Umbilical cord (tissue), 2 donors: ENCODE data around the gene ATAD3B. TPM values are rescaled to one million over a fixed set of nuclear protein-coding genes. Genes with fewer than 3 reads are reported as not detected.
A peak's percentile ranks its signal among the peaks of the same experiment; 100 is the strongest.
"Not testable (repeated sequence)": the region's sequence is repeated elsewhere in the genome, so short reads cannot be mapped to it uniquely, and the experiment has no call there.

ENCODE experiments used
- DNase-seq: peaks from one replicate; pipeline ENCODE4 v3.0.0-alpha.2; 2015; ENCODE audit warnings: low spot score
- total RNA-seq: library from RNA; depleted of rRNA; stranded (reverse); fragments of >200 nt; gene quantifications from one replicate; pipeline ENCODE4 v1.2.3, GENCODE V29; 2014; ENCODE audit warnings: low replicate concordance; ENCODE audit not compliant: insufficient read depth

The ATAD3B gene
- total RNA-seq, 1 donor from 2014 or later = 8.2 TPM

DNA sequence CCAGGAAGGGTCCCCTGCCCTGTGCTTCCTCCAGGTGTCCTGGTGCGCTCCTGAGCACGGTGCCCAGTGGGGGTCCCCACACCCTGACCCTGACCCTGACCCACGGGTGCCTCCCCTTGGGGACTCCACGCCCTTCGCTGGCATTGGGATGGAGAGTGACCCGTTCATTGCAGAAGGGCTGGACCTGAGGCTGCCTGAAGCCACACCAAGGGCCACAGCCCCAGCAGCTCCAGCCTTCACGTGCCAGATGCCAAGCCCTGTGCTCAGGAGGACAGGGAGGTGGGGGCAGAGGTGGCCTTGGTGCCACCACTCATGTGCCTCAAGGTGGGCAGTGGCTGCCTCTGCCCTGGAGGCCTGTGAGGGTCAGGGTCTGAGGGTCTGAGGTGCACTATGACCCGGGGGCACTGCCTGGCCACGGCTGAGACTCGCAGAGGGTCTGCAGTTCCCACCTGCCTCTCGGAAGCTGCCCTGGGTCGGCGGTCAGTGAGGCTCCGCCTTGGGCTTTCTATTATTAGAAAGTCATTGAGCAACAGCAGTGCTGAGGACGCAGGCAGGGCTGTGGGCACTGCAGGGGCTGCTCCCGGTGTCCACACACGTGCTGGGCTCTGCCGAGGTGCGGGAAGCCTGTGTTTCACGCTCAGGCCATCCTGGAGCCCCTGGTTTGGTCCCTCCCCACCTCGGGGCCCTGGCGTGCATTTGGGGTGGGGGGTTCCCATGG lies 61.8 kb downstream of the ATAD3B start:
- not testable (repeated sequence) for DNase-seq

DNA sequence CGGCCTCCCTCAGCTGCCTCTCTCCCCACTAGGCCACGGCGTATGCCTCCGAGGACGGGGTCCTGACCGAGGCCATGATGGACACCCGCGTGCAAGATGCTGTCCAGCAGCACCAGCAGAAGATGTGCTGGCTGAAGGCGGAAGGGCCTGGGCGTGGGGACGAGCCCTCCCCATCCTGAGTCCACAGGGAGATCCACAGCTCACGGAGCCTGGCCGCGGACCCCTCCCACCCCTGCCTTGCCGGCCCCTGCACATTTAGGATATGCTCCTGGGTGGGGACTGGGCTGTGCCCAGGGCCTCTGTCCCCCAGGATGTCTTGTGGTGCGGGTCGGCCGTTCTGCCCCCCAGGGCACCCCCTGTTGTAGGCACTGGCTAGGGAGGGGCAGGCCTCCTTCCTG lies 62.3 kb downstream of the ATAD3B start:
- DNase-seq = not testable (repeated sequence)

DNA sequence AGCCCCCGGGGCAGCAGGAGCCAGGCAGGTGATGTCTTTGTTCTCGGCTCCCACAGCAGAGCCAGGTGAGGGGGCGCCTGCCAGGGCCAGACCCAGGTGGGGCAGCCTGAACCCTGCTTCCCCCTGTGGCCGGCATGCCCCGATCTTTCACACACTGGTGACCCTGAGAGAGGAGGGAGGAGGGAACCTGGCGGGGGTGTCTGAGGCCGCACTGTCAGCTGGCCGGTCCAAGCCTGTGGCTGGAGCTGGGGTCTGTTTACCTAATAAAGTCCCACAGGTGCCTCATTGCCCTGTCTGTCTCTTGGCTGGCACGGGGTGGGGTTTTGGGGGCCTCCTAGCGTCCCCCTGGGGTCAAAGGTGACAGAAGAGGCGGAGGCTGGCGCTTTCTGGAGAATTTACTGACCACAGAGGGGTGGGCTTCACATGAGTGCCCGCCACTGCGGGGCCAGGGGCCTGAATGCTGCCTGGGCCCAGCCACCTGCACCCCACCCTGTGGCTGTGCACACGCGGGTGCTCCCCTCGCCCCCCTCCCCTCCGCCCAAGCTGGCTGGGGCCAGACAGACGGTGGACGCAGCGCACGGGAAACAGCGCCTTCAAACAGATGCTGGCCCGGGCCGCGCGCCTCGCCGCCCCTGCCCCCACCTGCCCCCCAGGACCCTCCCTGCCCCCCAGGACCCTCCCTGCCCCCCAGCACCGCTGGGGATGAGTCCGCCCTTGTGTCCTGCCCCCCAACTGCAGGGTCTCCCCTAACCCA lies 63.0 kb downstream of the ATAD3B start:
- no peak for DNase-seq

DNA sequence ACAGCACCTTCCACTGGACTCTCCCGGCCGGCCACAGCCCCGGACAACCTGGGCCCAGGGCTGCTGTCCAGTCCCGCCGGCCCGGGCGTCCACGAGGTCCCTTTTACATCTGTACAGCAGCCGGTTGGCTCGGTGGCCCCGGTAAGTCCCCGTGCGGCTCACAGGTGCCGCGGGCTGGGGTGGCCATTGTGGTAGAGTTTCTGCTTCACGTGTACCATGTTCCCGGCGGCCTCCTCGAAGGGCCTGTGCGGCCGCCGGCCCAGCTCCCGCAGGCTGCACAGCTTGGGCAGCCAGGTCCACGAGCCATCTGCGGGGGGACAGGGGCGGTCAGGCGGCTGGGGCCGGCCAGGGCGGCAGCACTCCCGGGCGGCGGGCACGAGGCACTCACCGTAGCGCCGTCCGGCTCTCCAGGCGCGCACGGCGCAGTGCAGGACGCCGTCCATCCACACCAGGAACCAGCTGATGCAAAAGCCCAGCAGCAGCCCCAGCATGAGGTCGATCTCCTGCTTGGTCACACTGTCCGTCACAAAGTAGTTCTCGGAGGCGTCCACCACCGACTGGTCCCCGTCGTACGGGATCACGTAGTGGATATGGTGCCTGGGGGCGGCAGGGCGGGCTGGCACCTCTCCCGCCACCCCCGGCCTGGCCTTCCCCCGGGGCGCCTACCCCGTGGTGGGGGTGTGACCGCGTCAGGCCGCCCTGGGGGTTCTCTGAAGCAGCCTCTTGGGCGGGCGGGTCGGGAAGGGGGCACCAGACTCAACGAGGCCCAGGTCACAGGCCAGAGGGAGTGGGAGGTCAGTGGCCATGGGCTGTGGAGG lies 63.8 kb downstream of the ATAD3B start:
- DNase-seq = no peak

DNA sequence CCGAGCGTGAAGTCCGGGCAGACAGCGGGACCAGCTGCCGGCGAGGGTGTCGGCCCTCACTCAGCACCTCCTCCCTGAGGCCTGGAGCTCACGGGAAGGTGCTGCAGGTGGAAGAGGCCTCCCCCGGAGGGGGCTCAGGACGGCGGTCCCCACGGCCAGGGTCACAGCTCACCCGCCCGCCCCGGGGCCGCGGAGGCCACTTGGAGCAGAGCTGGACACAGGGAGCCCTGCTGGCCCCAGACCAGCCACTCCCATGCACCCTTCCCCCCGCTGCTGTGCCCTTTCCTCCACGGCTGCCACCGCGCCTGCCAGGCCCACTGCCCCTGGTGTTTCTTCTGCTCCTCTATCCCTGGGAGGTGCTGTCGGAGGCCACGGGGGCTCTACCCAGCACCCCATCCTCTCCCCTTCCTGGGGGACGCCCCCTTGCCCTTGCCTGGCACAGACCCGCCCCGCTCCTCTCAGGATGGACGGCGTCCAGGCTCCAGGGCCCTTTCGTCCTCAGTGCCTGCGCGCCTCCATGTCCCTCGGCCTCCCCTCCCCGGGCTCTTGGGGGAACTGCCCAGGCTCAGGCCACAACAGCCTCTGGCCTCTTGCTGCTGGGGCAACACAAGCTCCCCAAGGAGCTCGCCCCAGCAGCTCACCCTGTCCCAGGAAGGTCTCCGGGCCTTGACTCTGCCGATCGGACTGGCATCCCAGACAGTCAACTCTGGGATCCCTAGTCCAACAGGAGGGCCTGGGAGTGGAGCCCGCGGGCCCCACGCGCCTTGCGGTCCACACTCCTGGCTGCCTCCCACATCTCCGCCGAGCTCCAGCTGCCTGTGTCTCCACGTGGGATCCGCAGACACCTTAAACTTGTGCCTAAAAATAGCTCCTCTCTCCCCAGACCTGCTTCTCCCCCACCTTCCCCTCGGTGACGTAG lies 64.7 kb downstream of the ATAD3B start:
- no peak for DNase-seq

DNA sequence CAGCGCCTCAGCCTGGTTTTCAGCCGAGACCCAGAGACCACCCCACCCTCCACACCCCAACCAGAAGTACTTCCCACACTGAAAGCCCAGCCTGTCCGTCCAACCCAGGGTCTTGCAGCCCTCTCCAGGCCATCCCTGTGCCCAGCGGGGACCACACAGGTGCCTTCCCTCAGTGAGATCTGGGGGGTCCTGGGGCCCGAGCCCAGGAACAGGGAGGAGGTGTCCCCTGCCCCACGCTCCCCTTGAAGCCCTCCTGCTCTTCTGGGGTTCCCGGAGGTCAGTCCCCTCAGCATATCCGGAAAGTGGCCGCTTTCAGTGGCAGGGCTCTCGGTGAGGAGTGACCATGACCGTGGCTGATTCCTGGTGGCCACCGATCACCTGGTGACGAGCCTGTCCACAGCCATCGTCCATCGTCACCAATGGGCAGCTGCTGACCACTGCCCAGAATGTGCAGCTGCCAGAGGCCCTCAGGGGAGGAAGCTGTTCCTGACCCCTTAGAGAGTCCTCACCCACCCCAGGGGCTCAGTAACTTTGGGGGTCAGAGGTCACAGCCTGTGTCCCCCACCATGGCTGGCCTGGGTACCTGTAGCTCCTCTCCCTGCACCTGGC lies 65.5 kb downstream of the ATAD3B start:
- no peak for DNase-seq

DNA sequence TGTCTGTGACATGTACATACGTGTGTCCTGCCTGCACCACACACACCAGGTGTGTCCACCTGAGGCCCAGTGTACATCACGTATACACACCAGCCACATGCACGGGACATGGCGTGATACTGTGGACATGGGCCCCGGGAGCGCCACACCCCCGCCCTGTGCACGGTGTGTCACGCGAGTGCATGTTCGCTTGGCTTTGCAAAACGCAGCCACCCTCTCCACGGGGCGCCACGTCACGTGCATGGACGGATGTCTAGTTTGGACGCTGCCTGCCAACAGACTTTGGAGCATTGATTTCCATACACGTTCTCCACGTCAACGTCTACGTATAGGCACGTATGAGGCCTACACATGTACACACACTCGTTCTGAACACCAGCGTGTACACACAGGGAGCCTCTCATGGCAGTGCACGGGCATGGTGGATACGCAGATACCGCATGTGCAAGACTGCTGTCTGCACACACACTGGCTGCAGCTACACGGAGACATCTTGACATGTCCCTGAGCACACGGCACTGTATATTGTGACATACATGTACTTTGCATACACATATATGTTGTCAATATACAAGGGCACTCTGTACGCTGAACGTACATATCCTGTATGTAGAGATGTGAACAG lies 66.2 kb downstream of the ATAD3B start:
- no peak for DNase-seq

DNA sequence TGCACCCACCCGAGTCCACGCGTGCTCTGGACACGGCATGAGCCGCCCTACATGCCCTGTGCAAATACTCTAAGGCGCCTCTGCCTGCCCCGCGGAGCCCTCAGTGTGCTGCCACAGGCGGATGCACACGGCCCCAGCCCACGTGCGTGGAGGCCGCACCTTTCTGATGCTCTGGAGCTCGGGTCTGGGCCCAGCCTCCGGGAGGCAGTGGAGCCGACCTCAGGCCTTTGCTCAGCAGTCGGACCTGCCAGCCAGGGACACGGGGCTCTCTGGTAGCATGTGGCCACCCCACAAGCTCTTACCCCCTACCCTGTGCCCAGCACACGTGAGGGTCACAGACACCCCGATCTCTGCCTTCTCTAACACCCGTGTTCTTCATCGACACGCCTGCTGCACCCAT lies 66.8 kb downstream of the ATAD3B start:
- no peak for DNase-seq

DNA sequence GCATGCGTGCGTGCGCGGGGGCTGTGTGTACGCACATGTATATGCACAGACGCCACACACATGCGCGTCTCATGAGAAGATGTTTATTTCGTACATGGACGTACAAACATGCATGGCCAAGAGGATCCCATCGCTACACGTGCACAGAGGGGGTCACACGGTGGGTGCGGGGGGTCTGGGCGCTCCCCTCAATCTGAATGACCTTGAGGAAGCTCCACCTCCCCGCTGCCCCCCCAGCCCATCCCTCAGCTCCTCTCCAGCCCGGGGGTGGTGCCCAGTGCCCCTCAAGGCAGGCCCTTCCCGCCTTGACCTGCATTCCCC lies 67.4 kb downstream of the ATAD3B start:
- DNase-seq = no peak

DNA sequence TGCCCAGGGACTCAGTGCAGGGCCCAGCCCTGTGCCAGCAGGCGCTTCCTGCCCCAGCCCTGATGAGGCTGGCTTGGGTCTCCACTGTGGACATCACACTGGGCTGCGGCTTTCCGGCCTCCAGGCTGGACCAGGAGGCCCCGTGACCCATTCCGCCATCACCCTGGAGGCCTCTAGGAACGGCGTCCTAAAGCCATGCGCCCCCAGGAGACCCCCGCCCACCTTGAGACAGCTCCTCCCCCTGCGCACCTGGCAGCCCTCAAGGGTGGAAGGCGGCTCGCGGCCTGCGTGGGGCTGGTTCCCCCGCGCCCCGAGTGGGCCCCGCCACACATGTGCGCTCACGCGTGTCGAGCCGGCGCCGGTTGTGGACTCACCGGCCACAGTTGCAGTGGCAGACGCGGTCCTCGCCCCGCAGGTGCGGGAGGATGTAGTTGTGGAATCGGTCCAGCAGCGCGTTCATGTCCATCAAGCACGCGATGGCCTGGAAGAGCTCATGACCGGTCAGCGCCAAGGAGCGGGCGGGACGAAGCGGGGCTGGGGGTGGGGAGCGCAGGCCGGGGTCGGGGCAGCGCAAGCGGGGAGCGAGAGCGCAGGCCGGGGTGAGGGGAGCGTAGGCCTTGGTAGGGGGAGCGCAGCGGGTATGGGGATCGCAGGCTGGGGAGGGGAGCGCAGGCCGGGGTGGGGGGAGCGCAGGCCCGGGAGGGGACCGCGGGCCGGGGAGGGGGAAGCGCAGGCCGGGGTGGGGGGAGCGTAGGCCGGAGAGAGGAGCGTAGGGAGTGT lies 67.9 kb downstream of the ATAD3B start:
- DNase-seq = peak; percentile 36

DNA sequence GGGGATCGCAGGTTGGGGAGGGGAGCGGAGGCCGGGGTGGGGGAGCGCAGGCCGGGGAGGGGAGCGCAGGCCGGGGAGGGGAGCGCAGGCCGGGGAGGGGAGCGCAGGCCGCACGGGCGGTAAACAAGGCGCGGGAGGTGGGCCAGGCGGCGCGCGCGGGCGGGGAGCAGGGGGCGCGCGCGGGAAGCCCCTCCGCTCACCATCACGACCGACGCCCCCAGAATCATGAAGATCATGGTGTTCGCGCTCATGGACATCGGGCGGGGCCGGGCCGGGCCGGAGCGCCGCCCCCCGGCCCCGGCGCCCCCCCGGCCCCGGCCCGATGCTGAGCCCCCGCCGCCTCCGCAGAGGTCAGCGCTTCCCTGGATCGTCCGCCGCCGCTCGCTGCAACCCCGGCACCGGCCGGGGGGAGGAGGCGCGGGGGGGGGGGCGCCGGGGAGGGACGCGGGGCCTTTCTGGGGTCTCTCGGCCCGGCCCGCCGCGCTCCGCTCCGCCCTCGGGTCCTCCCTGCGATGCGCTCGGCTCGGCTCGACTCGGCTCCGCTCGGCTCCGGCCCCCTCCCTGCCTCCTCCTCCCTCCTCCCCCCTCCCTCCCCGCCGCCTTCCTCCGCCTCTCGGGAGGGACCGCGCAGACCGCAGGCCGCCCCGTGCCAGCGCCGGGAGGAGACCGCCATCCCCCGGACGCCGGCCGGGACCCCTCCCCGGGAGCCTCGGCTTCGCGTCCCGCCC lies 68.7 kb downstream of the ATAD3B start, which contains the start of gene TMEM240:
Gene TMEM240 (minus strand): TSS at position 535 of the 728 bp plus-strand sequence. CDS start 278 bp downstream, at position 257.
- peak; percentile 87 for DNase-seq

DNA sequence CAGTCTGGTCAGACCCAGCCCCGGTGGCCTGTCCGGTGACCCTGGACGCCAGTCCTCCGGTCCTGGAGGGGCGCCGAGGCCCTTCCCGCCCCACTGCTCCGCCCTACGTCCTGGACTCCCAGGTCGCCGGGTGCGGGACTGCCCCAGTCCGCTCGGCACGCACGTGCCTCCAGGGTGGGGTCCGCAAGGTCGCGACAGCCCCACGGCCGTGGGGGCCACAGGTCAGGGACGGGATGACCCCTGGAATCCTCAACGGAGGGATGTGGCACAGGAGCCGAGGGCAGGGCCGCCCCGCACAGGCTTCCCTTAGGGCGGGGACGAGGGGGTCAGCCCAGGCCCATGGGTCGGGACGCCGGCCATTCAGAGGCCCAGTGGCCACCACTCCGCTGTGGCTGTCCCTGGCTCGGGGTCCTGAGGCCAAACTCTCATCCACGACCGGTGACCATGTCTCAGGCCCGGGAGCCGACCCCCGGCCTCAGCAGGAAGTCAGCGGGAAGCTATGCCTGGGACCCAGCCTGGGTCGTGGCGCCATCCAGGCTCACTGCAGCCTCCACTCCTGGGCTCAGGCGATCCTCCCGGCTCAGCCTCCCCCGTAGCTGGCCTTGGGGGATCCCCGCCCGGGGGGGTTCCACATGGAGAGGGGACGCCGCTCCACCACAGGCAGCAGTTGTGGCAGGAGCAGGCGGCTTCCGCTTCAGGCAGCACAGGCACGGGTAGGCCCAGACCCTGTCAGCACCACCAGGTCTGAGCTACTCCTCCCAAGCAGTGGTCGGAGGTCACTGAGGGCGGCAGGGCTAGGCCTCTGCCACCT lies 69.5 kb downstream of the ATAD3B start:
- DNase-seq = no peak

DNA sequence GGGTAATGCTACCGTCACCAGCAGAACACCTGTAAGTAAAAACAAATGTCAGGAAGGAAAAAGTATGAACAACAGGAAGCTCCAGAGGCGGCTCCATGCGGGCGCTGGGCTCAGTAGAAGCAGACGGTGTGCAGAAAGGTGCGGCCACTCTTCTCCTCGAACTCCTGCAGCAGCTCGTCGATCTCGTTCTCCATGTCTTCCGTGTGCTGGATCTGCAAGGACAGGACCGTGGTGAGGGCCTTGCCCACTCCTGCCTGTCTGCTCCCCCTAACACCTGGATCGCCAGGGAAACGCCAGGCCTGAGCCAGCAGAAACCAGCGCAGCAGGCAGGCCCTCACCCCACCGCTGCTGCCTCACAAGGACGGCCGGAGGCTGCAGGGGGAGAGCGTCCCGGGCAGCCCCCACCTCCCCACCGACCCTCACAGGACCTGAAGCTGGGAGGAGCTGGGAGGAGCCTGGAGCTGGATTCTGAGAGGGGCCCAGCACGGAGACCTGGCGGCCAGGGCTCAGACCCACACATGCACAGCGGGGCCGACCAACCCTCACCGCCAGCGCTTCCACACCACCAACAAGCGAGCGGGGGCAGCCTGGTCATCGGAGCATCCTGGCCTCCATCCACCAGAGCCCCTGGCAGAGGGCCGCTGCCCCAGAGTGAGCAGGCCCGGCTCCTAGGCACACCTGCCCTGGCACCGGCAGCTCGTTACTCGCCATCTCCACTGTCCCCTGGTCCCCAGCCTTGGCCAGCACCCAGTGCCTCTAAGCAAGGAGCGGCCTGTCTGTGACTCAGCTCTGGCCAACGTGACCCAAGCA lies 70.6 kb downstream of the ATAD3B start:
- no peak for DNase-seq

DNA sequence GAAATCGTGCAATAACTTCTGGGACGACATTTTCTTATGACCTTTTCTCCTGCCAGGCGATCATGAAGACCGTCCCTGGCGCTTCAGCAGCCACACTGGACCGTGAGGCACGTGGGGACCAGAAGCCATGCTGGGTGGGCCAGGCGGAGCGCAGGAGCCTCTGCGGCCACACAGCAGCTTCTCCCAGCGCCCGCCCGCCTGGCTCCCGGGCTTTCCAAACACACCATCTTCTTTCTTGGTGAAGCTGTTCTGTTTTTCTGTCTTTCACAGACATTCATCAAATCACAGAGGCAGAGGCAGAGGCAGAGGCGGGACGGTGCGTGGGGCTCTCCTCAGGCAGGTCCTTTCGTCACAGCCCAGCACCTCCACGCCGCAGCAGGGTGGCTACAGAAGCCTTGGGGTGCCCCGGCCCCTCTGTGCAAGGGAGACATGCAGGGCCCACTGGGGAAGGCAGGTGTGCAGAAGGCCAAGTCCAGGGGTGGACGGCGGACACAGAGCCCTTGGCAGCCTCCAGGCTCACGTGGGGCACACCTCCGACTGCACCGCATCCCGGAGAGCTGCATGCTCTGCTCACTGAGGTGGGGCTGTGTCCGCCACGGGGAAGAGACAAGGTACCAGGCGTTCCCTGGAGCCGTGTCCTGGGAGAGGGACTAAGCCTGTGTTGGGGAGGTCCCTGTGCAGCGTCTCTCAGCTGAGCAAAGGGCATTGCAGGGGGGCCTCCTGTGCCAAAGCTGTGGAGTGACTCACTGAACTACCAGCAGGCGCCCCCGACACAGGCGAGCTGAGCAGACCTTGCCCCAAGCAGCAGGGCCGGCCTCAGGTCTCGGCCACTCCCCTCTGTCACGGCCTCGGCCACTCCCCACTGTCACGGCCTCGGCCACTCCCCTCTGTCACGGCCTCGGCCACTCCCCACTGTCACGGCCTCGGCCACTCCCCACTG lies 71.5 kb downstream of the ATAD3B start:
- no peak for DNase-seq

DNA sequence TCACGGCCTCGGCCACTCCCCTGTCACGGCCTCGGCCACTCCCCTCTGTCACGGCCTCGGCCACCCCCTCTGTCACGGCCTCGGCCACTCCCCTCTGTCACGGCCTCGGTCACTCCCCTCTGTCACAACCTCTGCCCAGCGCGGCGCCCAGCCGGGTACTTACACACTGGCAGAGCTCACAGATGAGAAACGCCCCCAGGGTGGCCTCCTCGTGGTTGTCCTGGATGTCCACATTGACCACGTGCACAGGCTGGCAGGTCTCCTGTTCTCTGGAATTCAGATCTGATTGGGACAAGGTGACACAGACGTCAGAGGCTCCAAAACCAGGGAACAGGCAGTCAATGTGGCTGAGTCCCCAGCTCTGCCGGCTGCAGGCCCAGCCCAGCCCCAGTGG lies 72.1 kb downstream of the ATAD3B start:
- DNase-seq = no peak

DNA sequence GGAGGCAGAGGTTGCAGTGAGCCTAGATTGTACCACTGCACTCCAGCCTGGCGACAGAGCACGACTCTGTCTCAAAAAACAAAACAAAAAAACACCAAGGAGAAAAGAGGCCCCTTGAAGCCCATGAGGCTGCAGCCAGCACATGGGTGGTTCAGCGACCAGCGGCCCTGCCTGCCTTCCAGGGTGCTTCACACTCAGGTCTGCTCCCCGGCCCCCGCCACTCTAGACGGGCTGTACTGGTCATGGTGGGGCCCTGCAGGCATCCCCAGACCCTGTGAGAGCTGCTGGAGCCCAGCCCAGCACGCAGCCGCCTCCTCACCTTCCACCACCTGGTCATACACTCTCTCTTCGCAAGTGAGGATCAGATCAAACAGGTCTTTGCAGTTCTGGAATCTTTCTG lies 73.0 kb downstream of the ATAD3B start:
- DNase-seq = no peak
